GM21786 (cell line): ENCODE measurements around the gene PIGS.
A peak's percentile ranks its signal among the peaks of the same experiment; 100 is the strongest.
"Not testable (repeated sequence)": the region's sequence is repeated elsewhere in the genome, so short reads cannot be mapped to it uniquely, and the experiment has no call there.

Source experiments
- ATAC-seq: cut with Tn5 transposase; IDR thresholded peaks from one replicate; pipeline ENCODE4 v1.9.1; 2021; ENCODE audit not compliant: unreplicated experiment

The PIGS gene

DNA sequence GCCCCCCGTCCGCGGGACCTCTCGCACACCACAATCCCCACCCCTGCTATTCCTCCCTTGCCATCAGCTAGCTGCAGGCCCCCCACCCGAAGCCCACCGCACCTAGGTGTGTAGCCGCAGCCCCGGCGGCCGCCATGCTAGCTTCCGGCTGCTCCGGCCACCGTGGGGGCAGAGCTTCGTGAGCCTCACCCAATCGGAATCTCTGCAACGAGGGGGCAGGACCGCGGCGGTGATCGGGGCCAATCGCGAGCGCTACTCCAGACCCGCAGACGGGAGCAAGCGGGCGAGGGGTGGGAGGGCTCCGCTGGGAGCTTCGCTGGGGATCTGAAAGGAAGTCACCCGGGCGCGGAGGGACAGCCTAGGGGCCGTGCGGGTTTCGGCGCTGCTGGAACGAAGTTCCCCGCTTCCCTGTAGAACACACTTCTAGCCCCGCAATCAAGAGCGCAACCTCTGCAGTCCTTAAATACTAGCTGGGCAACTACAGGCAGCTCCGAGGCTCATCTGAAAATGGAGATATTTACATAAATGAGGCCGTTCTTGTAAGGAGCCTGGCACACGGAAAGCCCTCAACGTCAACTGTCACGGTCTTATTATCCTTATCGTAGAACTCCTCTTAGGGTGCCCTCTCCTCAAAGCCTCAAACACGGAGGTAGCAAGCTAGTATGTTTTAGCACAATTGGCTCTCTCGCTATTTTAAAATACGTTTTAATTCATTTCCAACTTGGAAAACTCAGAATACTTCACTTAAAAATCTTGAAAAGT, at the start of gene PIGS:
Gene PIGS (minus strand): TSS at position 164 of the 762 bp plus-strand sequence. CDS start 28 bp downstream, at position 136.
- ATAC-seq = peak; percentile 84

- no peak for ATAC-seq
These were observed 48.7 kb upstream of the PIGS start for GRCh38 chr17:28620010-28620409.

DNA sequence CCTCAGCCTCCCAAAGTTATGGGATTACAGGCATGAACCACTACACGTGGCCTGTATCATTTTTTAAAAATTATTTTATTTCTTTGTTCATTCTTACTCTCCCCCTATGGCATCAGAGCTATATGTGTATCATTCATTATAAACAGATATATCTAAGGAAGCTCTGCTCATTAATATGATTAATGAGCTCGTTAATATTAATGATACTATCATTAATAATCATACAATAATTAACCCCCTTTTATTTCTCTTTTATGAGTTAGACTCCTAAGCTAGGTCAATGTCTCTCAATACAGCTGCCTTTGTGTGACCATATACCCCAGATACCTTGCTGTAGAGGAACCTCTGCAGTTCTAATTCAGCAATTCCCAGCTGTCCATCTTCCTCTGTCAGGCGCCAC, 47.1 kb upstream of the PIGS start:
- no peak for ATAC-seq

DNA sequence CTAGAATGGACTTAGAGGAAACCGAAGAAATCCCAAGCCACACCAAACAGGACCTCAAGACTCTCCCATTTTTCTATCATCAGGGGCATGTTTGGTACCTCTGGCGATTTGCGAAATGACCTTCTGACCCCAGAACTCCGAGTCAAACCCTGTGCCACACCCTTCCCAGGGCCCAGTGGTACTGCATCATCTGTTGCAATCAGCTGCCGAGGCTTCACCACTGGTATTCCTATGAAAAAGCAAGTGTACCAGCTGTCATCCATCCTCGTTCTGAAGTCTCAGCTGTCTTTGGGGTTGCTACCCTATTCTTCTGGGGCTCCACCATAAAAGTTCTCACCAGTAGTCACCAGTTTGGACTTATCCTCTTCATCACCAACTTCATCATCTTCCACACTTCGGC, 45.0 kb upstream of the PIGS start:
- ATAC-seq = no peak

GRCh38 chr17:28615260-28615940, 44.1 kb upstream of the PIGS start:
- no peak for ATAC-seq

GRCh38 chr17:28613931-28614381, 42.6 kb upstream of the PIGS start, which contains the start of gene RSKR:
TSS of gene RSKR (minus strand) at chr17:28614185. CDS start at chr17:28614161, 24 bp downstream.
- no peak for ATAC-seq

DNA sequence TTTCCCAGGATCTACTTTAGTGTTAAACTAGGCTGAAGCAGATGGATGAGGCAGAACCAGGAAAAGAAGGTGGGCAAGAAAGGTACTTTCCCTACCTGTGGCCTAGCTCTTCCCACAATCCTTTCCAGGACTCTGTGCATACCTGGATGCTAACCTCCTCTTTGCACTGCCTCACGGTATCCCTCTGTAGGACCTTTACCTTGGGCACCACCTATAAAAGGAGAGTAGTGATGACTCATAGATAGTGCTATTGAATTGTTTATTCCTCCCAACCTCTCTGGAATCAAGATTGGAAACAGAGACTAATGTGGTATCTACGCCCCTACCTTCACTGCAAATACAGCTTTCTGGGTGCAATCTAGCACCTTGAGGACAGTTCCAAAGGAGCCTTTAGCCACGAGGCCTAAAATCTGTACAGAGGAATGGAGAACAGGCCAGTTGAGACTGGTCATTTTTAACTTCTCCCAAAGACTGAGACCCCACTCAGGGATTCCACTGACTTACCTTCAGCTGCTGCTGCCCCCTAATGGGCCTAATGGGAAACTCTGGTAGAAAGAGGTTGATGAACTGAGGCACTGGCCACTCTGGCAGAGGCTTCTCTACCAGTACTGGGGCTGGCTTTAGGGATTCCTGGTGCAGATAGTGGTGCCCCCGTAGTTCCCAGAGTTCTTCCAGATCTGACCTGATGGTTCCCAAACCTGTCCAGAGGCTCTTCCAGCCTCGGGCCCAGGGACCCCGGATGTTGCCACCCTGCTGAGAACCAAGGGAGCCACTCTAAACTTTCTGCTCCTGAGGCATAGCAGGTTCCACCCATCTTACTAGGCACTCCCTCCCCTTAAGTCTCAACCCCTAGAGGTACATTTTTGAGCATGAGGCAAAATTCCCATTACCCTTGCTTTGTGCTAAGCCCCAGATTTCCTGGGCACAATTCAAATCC, 41.9 kb upstream of the PIGS start:
- no peak for ATAC-seq

DNA sequence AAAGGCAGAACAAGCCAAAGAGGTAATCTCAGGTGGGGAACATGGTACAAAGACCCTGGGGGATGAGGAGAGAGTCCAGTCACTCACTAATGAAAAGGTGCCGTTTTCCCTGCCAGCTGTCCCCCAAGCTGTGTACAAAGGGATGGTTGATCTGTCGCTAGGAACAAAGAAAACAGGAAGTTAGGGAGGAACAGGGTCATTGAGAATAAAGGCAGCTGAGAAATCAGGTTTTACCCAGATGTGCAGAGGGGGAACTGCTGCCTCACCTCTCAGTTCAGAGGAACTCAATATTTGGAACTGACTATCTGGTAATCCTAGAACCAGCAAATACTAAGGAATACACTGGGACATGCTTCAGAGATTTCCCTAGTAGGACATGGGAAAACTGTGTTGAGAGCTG, 41.2 kb upstream of the PIGS start:
- no peak for ATAC-seq

DNA sequence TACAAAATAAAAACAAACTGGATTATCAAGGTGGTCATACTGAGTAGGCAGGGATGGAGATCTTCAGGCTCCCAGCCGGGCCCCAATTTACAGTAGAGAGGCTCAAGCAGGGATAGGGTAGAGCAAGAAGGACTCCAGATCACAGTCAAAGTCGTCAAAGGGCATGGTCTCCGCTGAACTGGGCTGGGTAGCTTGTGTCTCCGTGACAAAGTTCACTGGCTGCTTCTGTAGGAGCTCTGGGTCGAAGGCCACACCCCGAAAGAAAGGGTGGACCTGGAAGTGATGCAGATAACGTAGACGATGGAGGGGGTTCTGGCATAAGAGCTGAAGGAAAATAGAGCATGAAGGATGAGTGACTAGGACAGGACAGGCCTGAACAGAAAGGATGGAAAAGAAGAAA, 39.1 kb upstream of the PIGS start:
- ATAC-seq = no peak

GRCh38 chr17:28604031-28604430, 32.7 kb upstream of the PIGS start:
- not testable (repeated sequence) for ATAC-seq

DNA sequence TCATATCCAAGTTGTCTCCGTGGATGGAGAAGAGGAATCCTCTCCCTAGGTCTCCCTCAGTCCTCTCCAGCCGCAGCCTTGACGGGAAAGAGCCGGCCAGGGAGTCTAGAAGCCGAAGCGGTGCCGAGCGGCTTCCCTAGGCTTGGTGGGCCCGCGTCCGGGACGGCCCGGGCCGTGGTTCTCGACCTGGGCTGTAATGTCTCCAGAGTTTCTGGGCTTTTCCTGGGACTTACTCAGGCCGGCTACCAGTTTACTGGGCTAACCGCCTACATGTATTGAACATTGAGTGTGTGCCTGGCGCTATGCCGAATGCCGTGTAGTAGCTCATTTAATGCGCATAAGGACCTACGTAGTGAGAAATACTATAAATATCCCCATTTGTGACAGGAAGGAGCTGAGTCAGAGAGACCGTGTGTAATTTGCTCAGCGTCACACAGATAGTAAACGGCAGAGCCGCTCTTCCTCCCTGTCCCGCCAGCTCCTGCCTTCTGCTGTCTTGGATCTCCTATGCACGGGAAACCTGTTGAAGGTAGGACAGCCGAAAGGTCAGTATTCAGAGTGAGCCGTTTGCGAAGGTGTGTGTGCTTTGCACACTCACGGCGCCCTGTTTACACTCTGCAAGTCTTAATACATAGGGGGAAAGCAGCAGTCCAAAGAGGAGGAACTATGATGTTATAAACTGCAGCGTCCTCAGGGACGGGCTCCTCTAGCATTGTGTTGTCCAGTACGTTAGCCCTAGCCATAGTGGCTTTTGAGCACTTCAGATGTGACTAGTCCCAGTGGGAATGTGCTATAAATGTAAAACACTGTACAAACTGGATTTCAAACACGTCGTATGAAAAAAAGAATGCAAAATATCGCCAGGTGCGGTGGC, 28.2 kb upstream of the PIGS start:
- peak; percentile 40 for ATAC-seq

DNA sequence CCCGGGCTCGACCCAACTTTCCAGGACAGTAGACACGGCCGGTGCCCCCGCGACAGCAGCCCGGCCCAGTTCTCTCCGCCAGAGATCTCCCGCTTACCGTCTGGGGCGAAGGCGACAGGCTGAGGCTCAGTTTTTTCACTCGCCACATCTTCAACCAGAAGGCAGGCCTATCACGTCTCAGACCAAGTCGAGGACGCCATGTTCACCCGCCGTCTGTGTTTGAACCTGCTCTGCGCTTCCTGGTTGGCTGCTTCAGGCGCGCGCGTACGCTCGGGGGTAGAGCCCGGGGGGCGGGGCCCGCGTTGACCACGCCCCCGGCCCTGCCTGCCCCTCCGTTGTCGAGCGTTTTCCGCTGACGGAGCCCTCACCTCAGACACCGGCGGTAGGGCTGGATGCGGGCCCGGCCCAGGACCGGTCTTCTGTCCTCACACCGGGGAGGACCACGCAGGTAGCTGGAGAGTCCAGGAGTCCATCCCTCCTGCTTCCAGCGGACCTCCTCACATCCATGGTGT, 27.5 kb upstream of the PIGS start, which contains the start of gene SPAG5:
Gene SPAG5 (minus strand): TSS at position 227 of the 512 bp plus-strand sequence. CDS start 79 bp downstream, at position 148.
- ATAC-seq = peak; percentile 81

- no peak for ATAC-seq
These were observed 27.1 kb upstream of the PIGS start for GRCh38 chr17:28598389-28598788.

GRCh38 chr17:28597606-28598383, 26.5 kb upstream of the PIGS start:
- no peak for ATAC-seq

DNA sequence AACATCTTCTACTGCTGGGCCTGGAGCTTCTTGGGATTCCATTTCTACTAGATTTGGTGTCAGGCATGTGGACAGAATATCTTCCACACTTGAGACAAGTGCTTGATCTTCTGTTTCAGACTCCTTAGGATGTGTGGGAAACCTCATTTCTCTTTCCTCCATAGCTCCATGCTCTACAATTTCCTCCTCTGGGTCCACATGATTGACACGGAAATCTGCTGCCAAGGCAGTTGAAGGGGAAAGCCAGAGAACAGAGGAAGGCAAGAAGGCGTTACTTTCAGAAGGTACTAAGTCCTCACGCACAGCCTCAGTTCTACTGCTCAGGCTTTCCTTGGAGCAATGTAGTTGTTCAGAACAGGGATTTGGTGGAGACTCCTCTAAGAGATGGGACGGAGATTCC, 20.9 kb upstream of the PIGS start:
- no peak for ATAC-seq

DNA sequence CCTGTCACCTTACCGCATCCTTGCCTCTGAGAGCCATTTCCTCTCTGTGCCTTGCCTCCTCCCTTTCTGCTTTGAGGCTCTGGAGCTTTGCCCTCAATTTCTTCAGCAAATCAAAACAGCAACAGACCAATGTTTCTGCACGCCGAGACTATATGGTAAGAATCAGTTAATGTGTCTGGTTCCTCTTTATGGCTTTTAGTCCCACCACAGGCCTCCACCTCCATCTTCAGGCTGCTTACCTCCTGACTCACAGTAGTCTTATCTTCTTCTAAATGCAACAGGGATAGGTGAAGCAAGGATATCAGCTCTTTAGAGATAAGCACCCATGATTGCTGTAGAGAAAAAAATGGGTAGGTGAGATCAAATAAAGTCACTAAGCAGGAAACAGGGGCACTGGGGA, 14.5 kb upstream of the PIGS start:
- no peak for ATAC-seq

- no peak for ATAC-seq
These were observed 13.1 kb upstream of the PIGS start for GRCh38 chr17:28584434-28584833.

DNA sequence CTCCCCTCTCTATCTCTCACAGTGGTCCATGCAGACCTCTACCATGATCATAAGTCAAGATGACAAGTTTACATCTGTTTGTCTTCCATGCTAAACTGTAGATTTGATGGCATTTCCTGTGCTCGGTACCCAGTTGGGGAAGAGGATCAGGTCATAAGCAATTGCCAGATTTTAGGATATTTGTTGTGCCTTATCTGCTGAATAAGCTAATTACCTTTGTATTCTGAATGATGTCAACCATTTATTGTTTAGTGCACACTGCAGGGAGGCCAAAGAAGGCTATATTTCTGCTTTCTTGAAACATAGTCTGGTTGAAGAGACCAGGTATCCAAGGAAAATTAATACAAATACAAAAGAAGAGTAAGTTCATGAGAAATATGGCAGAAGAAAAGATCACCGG, 11.2 kb upstream of the PIGS start:
- ATAC-seq = no peak

GRCh38 chr17:28580959-28581358, 9.6 kb upstream of the PIGS start:
- ATAC-seq = no peak
